ENCODE results near the gene UBA1.
"Not testable (repeated sequence)": the region's sequence is repeated elsewhere in the genome, so short reads cannot be mapped to it uniquely, and the experiment has no call there.

The UBA1 gene

DNA sequence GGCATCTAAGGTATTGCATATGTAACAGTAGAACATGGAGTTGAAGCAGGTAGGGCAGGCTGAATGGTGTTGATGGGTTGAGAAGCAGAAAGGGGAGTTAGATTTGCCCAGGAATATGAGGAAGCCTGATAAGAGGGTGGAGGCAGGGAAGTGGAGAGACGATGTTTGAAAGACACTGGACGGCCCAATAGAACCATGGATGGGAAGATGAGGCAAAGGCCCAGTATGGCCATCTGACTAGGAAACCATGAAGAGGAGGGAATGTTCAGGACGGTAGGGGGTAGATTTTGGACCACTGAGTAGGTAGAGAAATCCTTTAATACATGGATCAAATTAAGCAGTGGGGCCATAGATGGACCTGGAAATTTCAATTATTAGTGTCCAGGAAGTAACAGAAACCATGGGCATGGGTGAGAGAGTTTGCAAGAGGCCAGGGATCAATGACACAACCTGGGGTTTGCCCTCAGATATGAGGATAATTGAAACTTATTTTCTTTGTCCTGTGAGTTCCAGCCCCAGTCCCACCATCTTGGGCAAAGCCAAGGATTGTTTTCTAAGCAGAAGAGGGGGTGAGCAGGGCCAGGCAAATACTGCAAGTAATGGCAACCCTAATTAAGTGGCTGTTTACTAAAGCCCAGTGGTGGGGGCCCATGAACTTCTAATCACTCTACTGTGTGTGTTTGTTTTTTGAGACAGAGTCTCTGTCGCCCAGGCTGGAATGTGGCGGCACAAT is 36.7 kb downstream of the UBA1 start:
- no peak for DNase-seq (ENCODE audit: low spot score)

DNA sequence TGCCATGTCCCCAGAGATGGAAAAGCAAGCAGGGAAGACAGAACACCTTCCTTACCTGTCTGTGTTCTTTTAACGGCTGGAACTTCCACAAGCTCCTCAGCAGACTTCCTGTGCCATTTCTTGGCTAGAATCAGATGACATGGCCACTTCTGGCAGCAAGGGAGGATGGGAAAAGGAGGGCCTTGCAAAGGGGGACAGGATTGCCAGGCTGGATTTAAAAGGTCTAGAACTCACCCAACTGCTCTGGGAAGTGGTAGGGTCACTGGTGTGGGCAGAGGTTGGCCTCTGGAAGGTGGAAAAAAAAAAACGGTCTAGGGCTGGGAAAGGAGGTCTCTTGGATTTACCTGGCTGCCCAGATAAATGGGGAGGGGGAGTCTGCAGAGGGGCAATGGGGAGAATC is 37.5 kb downstream of the UBA1 start:
- no peak for DNase-seq (ENCODE audit: low spot score)

DNA sequence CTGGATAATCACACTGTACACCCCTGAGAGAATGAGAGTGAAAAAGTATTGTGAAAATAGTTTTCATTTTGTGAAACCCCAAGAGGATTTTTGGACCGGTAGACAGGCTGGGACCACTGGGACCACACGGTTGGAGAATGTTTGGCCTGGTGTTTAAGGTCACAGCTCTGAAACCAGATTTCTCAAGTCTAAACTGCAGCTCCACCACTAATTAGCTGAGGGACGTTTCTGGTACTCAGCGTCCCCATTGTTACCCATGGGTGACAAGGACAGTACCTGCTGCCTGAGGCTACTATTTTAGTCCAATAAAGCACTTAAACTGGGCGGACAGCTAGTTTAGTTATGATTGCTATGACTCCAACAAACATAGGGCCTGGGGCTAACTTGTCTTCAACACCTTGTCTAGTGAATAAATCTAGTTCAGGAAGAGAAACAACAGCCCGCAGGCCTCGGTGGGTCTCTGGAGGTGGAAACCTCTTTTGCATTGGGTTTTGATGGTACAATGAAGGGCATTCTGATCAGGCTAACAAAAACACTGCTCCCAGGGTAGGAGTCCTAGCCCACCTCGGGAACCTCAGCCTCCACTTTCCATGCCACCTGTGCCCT is 38.7 kb downstream of the UBA1 start:
- no peak for DNase-seq (ENCODE audit: low spot score)

DNA sequence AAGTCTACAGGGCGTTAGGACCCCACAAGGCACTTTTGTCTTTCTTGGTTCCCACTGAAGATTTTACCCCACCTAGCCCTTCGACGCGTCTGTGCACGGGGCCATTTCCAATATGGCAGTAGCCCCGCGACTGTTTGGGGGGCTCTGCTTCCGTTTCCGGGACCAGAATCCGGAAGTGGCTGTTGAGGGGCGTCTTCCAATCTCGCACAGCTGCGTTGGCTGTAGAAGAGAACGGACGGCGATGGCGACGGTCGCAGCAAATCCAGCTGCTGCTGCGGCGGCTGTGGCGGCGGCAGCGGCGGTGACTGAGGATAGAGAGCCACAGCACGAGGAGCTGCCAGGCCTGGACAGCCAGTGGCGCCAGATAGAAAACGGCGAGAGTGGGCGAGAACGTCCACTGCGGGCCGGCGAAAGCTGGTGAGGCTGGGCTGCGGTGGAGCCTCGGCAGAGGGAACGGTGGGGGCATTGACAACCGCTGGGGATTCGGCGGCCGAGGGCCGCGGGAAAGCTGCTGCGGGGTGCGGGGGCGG is 39.2 kb downstream of the UBA1 start, which contains the start of gene USP11:
USP11 (plus strand) TSS at position 207 of the 530 bp plus-strand sequence; CDS start at position 242, 35 bp downstream.
- DNase-seq (ENCODE audit: low spot score) = no peak

DNA sequence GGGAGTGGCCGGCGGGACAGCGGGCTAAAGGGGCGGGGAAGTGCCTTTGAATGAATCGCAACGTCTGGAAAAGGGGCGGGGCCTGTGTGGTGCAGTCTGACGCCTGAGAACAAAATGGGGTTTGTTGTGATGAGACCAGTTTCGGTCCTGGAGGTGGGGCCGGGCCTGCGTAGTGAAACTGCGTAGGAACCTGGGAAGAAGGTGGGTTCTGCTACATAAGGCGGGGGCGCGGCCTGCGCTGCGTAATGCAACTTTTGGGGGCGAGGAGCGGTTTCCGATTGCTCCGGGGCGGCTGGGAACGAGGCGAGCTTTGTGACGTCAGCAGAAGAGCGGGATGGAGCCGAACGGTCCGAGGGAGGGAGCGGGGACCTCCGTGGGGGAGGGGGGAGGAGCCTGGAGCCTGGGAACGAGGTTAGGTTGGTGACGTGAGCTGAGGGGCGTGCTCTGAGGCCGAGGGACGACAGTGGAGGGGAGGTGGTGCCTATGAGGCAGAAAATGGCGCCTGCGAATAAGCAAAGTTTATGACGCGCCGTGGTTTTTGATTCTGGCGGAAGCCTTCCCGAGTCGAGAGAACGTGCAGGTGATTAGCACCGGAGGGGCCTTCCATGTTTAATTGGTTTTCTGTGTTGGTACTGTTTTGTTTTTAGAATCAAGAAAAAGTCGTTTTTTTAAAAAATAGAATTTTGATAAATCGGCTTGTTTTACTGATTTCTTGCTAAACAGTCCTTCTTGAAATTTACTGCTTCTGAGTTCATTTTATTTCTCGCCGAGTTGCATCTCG is 39.9 kb downstream of the UBA1 start:
- DNase-seq (ENCODE audit: low spot score) = peak; percentile 85

DNA sequence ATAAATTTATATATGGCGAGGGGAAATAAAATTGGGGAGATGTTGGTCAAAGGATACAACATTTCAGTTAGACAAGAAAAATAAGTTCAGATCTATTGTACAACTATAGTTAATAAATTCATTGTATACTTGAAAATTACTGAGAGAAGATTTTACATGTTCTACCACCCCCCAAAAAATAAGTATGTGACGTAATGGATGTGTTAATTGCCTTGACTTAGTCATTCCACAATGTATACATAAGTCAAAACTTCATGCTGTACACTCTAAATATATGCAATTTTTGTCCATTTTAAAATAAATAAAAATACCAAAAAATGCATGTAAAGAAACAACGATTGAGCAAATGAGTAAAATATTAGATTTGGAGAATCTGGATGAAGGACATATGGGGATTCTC is 41.0 kb downstream of the UBA1 start:
- DNase-seq (ENCODE audit: low spot score) = no peak

DNA sequence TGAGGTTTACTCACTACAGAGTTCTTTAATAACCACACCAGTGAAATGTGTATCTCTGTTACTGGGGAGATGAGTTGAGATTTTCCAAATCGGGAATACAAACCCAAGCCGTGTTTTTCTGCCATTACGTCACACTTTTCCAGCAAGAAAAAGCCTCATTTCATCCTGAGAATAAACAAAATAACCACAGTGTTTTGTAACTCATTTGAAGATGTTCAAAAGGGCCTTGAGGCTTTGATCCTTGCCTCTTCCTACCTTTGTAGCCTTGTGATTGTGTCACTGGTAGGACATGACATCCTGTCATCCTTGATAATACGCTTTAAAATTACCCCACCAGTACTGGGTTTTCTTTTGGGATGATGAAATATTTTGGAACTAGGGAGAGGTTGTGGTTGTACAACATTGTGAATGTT is 42.1 kb downstream of the UBA1 start:
- no peak for DNase-seq (ENCODE audit: low spot score)

DNA sequence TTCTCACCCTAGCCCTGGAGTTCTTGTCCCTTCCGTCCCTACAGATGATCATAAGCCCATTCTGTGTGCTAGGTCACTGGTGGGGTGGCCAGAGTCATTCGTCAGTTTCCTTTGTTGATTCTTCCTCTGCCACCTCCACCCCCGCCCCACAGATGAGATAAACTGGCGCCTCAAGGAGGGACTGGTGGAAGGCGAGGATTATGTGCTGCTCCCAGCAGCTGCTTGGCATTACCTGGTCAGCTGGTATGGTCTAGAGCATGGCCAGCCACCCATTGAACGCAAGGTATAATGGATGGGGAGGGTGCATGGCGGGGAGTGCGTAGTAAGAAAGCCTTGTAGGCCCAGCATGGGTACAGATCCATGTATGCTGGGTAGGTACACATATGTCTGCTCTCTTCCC is 45.6 kb downstream of the UBA1 start:
- no peak for DNase-seq (ENCODE audit: low spot score)

DNA sequence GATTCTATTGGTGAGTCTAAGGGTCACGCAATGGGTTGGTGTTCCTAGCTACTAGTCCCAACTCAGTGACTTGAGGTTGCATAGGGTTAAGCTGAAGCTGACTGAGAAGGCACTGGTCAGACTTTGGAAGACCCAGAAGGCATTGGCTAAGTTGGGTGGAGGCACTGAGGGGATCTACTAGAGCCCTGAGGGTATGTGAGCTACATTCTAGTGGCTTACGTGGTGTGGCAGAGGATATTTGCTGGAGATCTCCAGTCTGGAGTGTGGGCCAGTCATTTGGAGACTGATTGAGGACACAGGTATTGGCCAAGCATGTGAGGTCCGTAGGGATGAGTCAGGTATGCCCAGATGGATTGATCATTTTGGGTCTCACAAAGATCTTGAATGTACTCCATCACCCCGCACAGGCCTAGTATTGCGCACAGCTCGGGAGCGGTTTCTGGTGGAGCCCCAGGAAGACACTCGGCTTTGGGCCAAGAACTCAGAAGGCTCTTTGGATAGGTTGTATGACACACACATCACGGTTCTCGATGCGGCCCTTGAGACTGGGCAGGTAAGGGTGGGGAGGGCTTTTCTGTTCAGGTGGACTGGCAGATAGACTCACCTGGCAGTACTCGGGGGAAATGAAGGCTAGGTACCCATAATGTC is 46.4 kb downstream of the UBA1 start:
- DNase-seq (ENCODE audit: low spot score) = no peak

DNA sequence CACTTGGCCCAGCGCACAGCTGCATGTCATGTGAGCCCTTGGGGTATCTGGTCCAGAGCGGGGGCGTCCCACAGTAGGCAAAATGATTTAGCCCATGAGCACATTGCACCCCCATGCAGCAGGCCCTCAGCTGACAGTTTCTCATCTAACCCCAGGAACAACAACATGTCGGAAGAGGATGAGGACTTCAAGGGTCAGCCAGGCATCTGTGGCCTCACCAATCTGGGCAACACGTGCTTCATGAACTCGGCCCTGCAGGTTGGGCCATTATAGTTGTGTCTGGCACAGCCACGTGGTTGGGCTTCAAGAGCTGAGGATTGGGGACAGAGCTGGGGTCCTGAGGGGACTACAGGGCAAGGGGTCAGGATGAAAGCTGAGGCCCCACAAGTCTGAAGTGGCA is 47.0 kb downstream of the UBA1 start:
- DNase-seq (ENCODE audit: low spot score) = no peak

DNA sequence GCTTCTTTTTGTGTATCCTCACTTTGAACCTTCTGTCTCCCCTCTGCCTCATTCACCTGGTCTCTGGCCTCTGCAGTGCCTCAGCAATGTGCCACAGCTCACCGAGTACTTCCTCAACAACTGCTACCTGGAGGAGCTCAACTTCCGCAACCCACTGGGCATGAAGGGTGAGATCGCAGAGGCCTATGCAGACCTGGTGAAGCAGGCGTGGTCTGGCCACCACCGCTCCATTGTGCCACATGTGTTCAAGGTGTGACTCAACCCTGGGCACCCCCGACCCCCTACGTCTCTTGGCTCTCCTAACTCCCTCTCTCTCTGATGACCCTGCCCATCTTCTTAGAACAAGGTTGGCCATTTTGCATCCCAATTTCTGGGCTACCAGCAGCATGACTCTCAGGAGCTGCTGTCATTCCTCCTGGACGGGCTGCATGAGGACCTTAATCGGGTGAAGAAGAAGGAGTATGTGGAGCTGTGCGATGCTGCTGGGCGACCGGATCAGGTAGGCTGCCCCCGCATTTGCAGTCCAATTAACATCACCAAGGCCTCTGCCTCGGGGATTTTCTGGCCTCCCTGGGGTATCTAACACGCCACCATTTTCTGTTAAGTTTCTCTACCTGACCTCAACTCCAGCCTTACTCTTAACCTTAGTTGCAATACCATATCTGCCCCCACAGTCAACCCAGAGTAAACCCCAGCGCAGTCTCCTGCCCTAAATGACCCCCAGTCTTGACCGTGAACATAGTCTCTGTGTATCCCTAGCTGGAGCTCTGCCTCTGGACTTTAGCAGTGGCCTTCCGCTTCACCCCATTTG is 47.8 kb downstream of the UBA1 start:
- no peak for DNase-seq (ENCODE audit: low spot score)

DNA sequence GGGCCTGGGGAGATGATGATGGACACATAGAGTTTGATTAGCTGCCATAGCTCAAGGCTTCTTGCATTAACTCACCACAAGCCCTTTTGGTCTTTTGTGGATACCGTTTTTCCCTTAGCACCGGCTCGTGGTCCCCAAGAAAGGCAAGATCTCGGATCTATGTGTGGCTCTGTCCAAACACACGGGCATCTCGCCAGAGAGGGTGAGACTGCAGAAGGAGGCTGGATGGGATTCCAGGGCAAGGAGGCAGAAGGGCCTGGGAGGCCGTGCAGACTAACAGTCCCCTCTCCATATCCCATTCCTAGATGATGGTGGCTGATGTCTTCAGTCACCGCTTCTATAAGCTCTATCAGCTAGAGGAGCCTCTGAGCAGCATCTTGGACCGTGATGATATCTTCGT is 48.7 kb downstream of the UBA1 start:
- DNase-seq (ENCODE audit: low spot score) = no peak

DNA sequence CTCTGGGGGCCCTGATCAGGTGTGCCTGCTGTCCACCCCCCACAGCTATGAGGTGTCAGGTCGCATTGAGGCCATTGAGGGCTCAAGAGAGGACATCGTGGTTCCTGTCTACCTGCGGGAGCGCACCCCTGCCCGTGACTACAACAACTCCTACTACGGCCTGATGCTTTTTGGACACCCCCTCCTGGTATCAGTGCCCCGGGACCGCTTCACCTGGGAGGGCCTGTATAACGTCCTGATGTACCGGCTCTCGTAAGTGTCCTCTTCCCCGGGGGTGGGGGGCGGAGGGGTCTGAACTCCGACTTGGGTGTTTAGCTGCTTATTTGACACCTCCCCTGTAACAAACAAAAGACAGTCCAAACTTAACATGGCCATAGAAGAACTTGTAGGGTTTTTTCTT is 49.7 kb downstream of the UBA1 start:
- DNase-seq (ENCODE audit: low spot score) = no peak

DNA sequence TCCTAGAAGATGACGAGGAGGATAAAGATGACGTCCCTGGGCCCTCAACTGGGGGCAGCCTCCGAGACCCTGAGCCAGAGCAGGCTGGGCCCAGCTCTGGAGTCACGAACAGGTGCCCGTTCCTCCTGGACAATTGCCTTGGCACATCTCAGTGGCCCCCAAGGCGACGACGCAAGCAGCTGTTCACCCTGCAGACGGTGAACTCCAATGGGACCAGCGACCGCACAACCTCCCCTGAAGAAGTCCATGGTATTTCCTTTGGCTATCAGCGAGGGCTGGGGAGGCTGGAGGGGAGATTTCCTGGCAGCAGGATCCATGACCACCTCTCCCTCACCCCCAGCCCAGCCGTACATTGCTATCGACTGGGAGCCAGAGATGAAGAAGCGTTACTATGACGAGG is 51.0 kb downstream of the UBA1 start:
- no peak for DNase-seq (ENCODE audit: low spot score)

DNA sequence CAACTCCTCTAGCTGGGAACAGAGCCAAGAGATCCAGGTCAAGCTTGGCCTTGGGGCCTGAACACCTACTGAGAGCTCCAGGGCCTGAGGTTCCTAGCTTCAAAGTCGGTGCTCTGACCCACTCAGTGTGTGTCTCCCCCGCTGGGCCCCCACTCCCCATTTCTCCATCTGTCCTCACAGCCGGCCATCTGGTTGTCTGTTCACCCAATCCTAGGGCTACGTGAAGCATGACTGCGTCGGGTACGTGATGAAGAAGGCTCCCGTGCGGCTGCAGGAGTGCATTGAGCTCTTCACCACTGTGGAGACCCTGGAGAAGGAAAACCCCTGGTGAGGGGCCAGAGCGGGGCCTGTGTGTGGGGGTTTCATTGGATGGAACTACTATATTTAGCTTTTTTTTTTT is 51.5 kb downstream of the UBA1 start:
- DNase-seq (ENCODE audit: low spot score) = no peak

DNA sequence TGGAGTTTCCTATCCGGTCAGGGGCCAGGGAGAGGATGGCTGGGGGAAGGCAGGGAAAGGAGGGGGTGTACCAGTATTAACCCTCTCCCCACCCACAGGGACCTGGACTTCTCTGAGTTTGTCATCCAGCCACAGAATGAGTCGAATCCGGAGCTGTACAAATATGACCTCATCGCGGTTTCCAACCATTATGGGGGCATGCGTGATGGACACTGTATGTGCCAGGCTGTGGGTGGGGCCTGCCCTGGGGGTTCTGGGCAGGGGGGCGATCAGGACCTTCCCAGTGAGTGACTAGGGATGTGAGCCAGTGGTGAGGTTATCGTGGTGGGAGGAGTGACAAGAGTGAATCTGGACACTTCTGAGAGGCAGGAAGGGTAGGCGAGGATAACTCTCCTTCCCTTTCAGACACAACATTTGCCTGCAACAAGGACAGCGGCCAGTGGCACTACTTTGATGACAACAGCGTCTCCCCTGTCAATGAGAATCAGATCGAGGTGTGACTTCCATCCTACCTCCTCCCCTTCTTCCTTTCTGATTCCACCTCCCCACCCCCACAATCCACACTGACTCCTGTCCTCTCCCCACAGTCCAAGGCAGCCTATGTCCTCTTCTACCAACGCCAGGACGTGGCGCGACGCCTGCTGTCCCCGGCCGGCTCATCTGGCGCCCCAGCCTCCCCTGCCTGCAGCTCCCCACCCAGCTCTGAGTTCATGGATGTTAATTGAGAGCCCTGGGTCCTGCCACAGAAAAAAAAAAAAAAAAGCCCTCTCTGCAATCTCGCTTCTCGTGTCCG is 53.8 kb downstream of the UBA1 start:
- DNase-seq (ENCODE audit: low spot score) = no peak

DNA sequence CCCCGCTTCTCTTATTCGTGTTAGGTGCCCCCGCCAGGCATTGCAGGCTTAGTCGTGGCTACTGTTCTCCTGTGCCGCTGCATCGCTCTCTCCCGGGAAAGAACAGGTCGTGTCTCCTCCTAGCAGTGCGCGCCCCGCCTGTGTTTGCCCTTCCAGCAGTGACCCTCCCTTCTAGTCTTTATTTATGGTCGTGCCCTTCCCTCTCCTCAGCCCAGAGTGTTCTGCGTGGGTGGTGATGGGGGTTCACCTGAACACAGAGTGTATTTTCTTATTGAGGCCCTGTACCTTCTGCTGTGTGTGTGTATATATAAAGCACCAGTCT is 54.3 kb downstream of the UBA1 start:
- no peak for DNase-seq (ENCODE audit: low spot score)

DNA sequence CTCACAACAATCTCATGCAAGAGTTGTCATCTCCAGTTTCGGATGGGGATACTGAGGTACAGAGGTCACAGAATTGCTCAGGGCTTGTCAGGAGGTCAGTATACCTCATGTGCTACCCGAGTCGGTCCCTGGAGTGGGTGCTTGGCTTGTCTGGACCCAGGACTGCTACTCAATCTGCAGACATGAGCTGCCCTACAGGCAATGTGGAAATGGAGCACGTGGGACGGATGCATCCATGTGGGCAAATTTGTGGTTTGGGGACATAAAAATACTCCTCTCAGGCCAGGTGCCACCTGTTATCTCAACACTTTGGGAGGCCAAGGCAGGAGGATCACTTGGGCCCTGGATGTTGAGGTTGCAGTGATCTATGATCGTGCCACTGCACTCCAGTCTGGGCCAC is 54.9 kb downstream of the UBA1 start:
- DNase-seq (ENCODE audit: low spot score) = no peak

DNA sequence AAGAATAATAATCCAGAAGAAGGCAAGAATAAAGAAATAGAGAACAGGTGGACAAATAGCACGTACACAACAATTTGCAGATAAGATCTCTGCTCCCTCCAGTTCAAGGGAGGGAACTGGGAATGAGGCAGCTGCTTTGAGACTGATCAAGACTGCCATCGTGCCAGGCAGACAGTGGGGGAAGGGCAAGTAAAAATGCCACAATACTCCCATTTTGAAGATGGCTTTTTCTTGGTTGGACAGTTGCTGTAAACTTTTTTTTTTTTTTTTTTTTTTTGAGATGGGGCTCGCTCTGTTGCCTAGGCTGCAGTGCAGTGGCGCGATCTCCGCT is 56.4 kb downstream of the UBA1 start:
- DNase-seq (ENCODE audit: low spot score) = no peak

DNA sequence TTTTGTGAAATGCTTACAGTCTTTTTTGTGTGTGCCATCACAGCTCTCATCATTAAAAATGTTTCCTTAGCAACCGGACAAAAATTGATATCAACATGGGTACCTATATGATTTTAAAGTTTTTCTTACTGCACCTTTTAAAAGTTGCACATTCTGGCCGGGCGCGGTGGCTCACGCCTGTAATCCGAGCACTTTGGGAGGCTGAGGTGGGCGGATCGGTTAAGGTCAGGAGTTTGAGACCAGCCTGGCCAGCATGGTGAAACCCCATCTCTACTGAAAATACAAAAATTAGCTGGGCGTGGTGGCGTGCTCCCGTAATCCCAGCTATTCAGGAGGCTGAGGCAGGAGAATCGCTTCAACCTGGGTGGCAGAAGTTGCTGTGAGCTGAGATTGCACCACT is 64.0 kb downstream of the UBA1 start:
- DNase-seq (ENCODE audit: low spot score) = not testable (repeated sequence)

Data from kidney capillary endothelial cell (primary cell).